H1 (cell line): ENCODE measurements around the gene ZMYND12. TPM values are rescaled to one million over a fixed set of nuclear protein-coding genes. Genes with fewer than 3 reads are reported as not detected.

Experiments used
- CTCF ChIA-PET: fragments of 300-600 bp; sonication (Branson Sonifier 250); formaldehyde crosslinking; loops from one replicate; lab custom pipeline; 2021; ENCODE audit not compliant: partially characterized antibody; lab: Charles Lee
- POLR2A ChIA-PET: fragments of 300-600 bp; sonication (Branson Sonifier 250); formaldehyde crosslinking; loops from one replicate; lab custom pipeline; 2021; ENCODE audit warnings: inconsistent platforms; ENCODE audit not compliant: partially characterized antibody; lab: Charles Lee
- DNase-seq, 2 experiments: peaks; one replicate each; pipeline versions ENCODE4 v3.0.0 to v3.0.0-alpha.2; 2010 to 2022; ENCODE audit warnings: low spot score in 2 of 2, low read depth in 1 of 2, mixed read lengths in 1 of 2
- FAIRE-seq: peaks from 2 replicates; lab custom pipeline; 2011; peaks lifted over from hg19 to GRCh38; lab: Jason Lieb, UNC
- H2AFZ ChIP-seq: 2 replicates; pipeline ENCODE4 v1.8.1; 2012; ENCODE audit warnings: low read length, inconsistent platforms
- H2AK5ac ChIP-seq: 2 replicates; pipeline ENCODE4 v1.6.1; 2013; ENCODE audit warnings: low read depth, low read length
- H2BK120ac ChIP-seq: replicated peaks from 2 replicates; pipeline ENCODE3; 2013; ENCODE audit warnings: low read depth, low read length, inconsistent platforms
- H2BK12ac ChIP-seq: 2 replicates; pipeline ENCODE4 v1.6.1; 2013; ENCODE audit warnings: low read depth, low read length
- H2BK15ac ChIP-seq: 2 replicates; pipeline ENCODE4 v1.6.1; 2013; ENCODE audit warnings: low read length
- H2BK20ac ChIP-seq: 2 replicates; pipeline ENCODE4 v1.6.1; 2013; ENCODE audit warnings: low read length
- H2BK5ac ChIP-seq: 2 replicates; pipeline ENCODE4 v1.6.1; 2013; ENCODE audit warnings: low read depth, low read length
- H3K14ac ChIP-seq: 2 replicates; pipeline ENCODE4 v1.6.1; 2013; ENCODE audit warnings: inconsistent platforms; ENCODE audit not compliant: insufficient read length
- H3K18ac ChIP-seq: 2 replicates; pipeline ENCODE4 v1.6.1; 2013; ENCODE audit warnings: low read length; ENCODE audit errors: extremely low read depth
- H3K23ac ChIP-seq: 2 replicates; pipeline ENCODE4 v1.6.1; 2013; ENCODE audit warnings: inconsistent platforms; ENCODE audit not compliant: insufficient read length
- H3K23me2 ChIP-seq: 2 replicates; pipeline ENCODE4 v1.6.1; 2013; ENCODE audit warnings: low read depth, low read length
- H3K27ac ChIP-seq: 2 replicates; pipeline ENCODE4 v1.6.1; 2011; ENCODE audit warnings: low read depth, low read length, inconsistent platforms
- H3K27me3 ChIP-seq, 4 experiments: replicated peaks in 1 of 4; 1 replicate in 1 of 4; 2 replicates in 3 of 4; pipeline versions ENCODE4 v1.6.1 to v1.8.1; 2011 to 2013; ENCODE audit warnings: low read length in 3 of 4, mild to moderate bottlenecking in 3 of 4, inconsistent platforms in 2 of 4, mixed read lengths in 2 of 4, moderate library complexity in 1 of 4; ENCODE audit not compliant: control insufficient read depth in 3 of 4, insufficient read depth in 3 of 4; ENCODE audit errors: extremely low read depth in 1 of 4
- H3K36me3 ChIP-seq, 4 experiments: 2 replicates each; pipeline versions ENCODE4 v1.6.1 to v1.8.1; 2011 to 2013; ENCODE audit warnings: mild to moderate bottlenecking in 4 of 4, low read length in 3 of 4, moderate library complexity in 2 of 4, control low read depth in 1 of 4, inconsistent platforms in 1 of 4; ENCODE audit not compliant: insufficient read depth in 4 of 4, control insufficient read depth in 2 of 4
- H3K4ac ChIP-seq: replicated peaks from 2 replicates; pipeline ENCODE3; 2013; ENCODE audit warnings: low read length, low read depth, mixed read lengths, inconsistent platforms; ENCODE audit not compliant: insufficient read length
- H3K4me1 ChIP-seq, 4 experiments: replicated peaks in 1 of 4; 1 replicate in 1 of 4; 2 replicates in 3 of 4; pipeline versions ENCODE4 v1.6.1 to v1.8.1; 2011 to 2013; ENCODE audit warnings: low read length in 3 of 4, inconsistent platforms in 2 of 4, mixed read lengths in 1 of 4; ENCODE audit not compliant: insufficient read depth in 4 of 4, control insufficient read depth in 3 of 4
- H3K4me2 ChIP-seq, 2 experiments: 2 replicates each; pipeline versions ENCODE4 v1.6.1 to v1.8.1; 2011 to 2013; ENCODE audit warnings: low read depth in 2 of 2, low read length in 2 of 2, control low read depth in 1 of 2, inconsistent platforms in 1 of 2, mild to moderate bottlenecking in 1 of 2; ENCODE audit not compliant: insufficient read depth in 1 of 2
- H3K4me3 ChIP-seq, 4 experiments: fragments of 200-600, 300-600 bp in 1 of 4; sonication (generic), shearing (Covaris generic), sonication (Bioruptor Twin) in 1 of 4; 2 replicates each; pipeline versions ENCODE4 v1.5.1 to v1.8.1; 2011 to 2016; ENCODE audit warnings: low read length in 4 of 4, low read depth in 3 of 4, control low read depth in 2 of 4, inconsistent platforms in 2 of 4, mild to moderate bottlenecking in 2 of 4, mixed read lengths in 1 of 4, moderate library complexity in 1 of 4; ENCODE audit not compliant: insufficient read depth in 2 of 4; ENCODE audit errors: extremely low read depth in 1 of 4
- H3K56ac ChIP-seq: replicated peaks from 2 replicates; pipeline ENCODE3; 2013; ENCODE audit warnings: low read depth, mild to moderate bottlenecking, mixed read lengths, low read length, inconsistent platforms; ENCODE audit not compliant: insufficient read length
- H3K79me1 ChIP-seq: 2 replicates; pipeline ENCODE4 v1.6.1; 2013; ENCODE audit warnings: low read depth, low read length, control low read depth
- H3K79me2 ChIP-seq, 2 experiments: 2 replicates each; pipeline versions ENCODE4 v1.6.1 to v1.8.1; 2012 to 2013; ENCODE audit warnings: low read length in 2 of 2, mild to moderate bottlenecking in 2 of 2, inconsistent platforms in 1 of 2; ENCODE audit not compliant: insufficient read depth in 2 of 2, control insufficient read depth in 1 of 2
- H3K9ac ChIP-seq, 4 experiments: replicated peaks in 1 of 4; 1 replicate in 1 of 4; 2 replicates in 3 of 4; pipeline versions ENCODE4 v1.6.1 to v1.8.1; 2011 to 2013; ENCODE audit warnings: low read depth in 3 of 4, low read length in 3 of 4, control low read depth in 2 of 4, mild to moderate bottlenecking in 2 of 4, moderate library complexity in 2 of 4, inconsistent platforms in 1 of 4; ENCODE audit errors: extremely low read depth in 1 of 4
- H3K9me3 ChIP-seq, 2 experiments: 2 replicates each; pipeline versions ENCODE4 v1.6.1 to v1.8.1; 2012 to 2013; ENCODE audit warnings: mild to moderate bottlenecking in 2 of 2, moderate library complexity in 2 of 2, control low read depth in 1 of 2, inconsistent platforms in 1 of 2, low read depth in 1 of 2, low read length in 1 of 2, mixed read lengths in 1 of 2; ENCODE audit not compliant: insufficient read depth in 2 of 2
- H4K20me1 ChIP-seq, 2 experiments: replicated peaks in 1 of 2; 2 replicates each; pipeline versions ENCODE3 to v1.8.1; 2011 to 2013; ENCODE audit warnings: inconsistent platforms in 2 of 2, low read length in 2 of 2, mild to moderate bottlenecking in 1 of 2; ENCODE audit not compliant: insufficient read depth in 2 of 2, control insufficient read depth in 1 of 2
- H4K5ac ChIP-seq: 2 replicates; pipeline ENCODE4 v1.6.1; 2013; ENCODE audit warnings: low read length, low read depth, mixed read lengths, inconsistent platforms; ENCODE audit not compliant: insufficient read length
- H4K8ac ChIP-seq: 2 replicates; pipeline ENCODE4 v1.8.0; 2013; ENCODE audit warnings: mild to moderate bottlenecking, moderate library complexity, low read length, inconsistent platforms; ENCODE audit not compliant: insufficient read depth; ENCODE audit errors: extremely low read depth
- H4K91ac ChIP-seq: replicated peaks from 2 replicates; pipeline ENCODE3; 2013; ENCODE audit warnings: low read length, mixed read lengths, inconsistent platforms; ENCODE audit not compliant: insufficient read length
- BACH1 ChIP-seq: IDR thresholded peaks from 2 replicates; pipeline ENCODE4 v1.6.1; 2012; ENCODE audit warnings: low read length, improper control_type of control experiment
- BCL11A ChIP-seq, 2 experiments: IDR thresholded peaks; one replicate each; pipeline ENCODE4 v1.6.1; 2011; ENCODE audit warnings: low read depth in 2 of 2, low read length in 2 of 2, mild to moderate bottlenecking in 2 of 2
- BRCA1 ChIP-seq: IDR thresholded peaks from 2 replicates; pipeline ENCODE4 v1.6.1; 2012; ENCODE audit warnings: low read depth, low read length, improper control_type of control experiment
- CHD1 ChIP-seq: IDR thresholded peaks from 2 replicates; pipeline ENCODE4 v1.6.1; 2012; ENCODE audit warnings: low read depth, low read length, improper control_type of control experiment
- POLR2A ChIP-seq, 2 experiments: IDR thresholded peaks; 1 replicate in 1 of 2; 2 replicates in 1 of 2; pipeline ENCODE4 v1.6.1; 2011; ENCODE audit warnings: low read depth in 2 of 2, low read length in 2 of 2, mild to moderate bottlenecking in 2 of 2; ENCODE audit errors: control extremely low read depth in 1 of 2
- SAP30 ChIP-seq: fragments of 300-600 bp; sonication (generic); IDR thresholded peaks from 2 replicates; pipeline ENCODE4 v1.7.1; 2012; ENCODE audit warnings: low read length, moderate library complexity, mild to moderate bottlenecking, inconsistent platforms; ENCODE audit not compliant: insufficient read depth, insufficient replicate concordance
- SP1 ChIP-seq: IDR thresholded peaks from 2 replicates; pipeline ENCODE4 v1.6.1; 2011; ENCODE audit warnings: low read depth, low read length
- YY1 ChIP-seq: IDR thresholded peaks from 2 replicates; pipeline ENCODE4 v1.6.1; 2011; ENCODE audit warnings: low read depth, mild to moderate bottlenecking, low read length
- WGBS, 2 experiments: shearing (Covaris generic) in 1 of 2; methylation state at CpG; one replicate each; pipeline versions ENCODE4 v1.1.6 to v1.1.7; 2013 to 2015; ENCODE audit warnings: low lambda C conversion rate in 2 of 2, mixed read lengths in 2 of 2, inconsistent platforms in 1 of 2, low coverage in 1 of 2, missing lambda C conversion rate in 1 of 2; ENCODE audit not compliant: insufficient replicate concordance in 2 of 2, insufficient coverage in 1 of 2, insufficient read length in 1 of 2; ENCODE audit errors: extremely low coverage in 1 of 2, missing lambda C conversion rate in 1 of 2; 5-methylcytosine and 5-hydroxymethylcytosine counted together
- polyA plus RNA-seq, 7 experiments: library from polyadenylated mRNA; depleted of rRNA in 3 of 7; stranded (reverse) in 5 of 7; unstranded in 2 of 7; fragments of >200 nt in 5 of 7; fragments of 200-250 nt in 2 of 7; gene quantifications; 1 replicate in 5 of 7; 2 replicates in 1 of 7; 4 replicates in 1 of 7; pipeline versions ENCODE4 v1.2.1 to v1.2.3, GENCODE V29; 2011 to 2013; ENCODE audit warnings: missing spikeins in 2 of 7, mixed read lengths in 2 of 7
- total RNA-seq: library from RNA; stranded (reverse); fragmentation: NEBNext Ultra II Directional; extraction: Animal tissue kit (Norgen Biotek cat#: 25700); gene quantifications from 2 replicates; pipeline ENCODE4 v1.2.1, GENCODE V29; 2021

Gene ZMYND12
- total and polyA plus RNA-seq, 2 of the 8 experiments (the other 6 are each of a cell fraction or from before 2014, with no cell fraction given): 0.62 TPM; not detected in 1

GRCh38 chr1:42439940-42440339, 15.9 kb downstream of the ZMYND12 start:
- H3K23me2 ChIP-seq: no peaks in the 10 kb centered on the region
- no peak overlapping the region for H4K5ac ChIP-seq
- no peak overlapping the region for H3K18ac ChIP-seq
- H3K23ac ChIP-seq: no peak overlapping the region
- H3K36me3 ChIP-seq: no peaks in the 10 kb centered on the region
- H4K8ac ChIP-seq: no peak overlapping the region
- H3K4me2 ChIP-seq: no peak overlapping the region
- 93% methylated on average over 2 of the region's 2 CpGs; no CpG with 5 or more reads in 1 of the 2 experiments for WGBS, 2 experiments
- no peaks in the 10 kb centered on the region for H4K20me1 ChIP-seq
- H2BK20ac ChIP-seq: no peak overlapping the region
- ChIA-PET POLR2A (no interaction called here), CTCF (interaction anchor here (0.7 to 0.8 kb wide), 2 partner anchors 11 to 295 kb away, joined by 3 to 4 read pairs; no protein-coding TSS in a partner anchor)
- H2BK120ac ChIP-seq: no peak overlapping the region
- no peak overlapping the region for H3K4ac ChIP-seq
- H3K27me3 ChIP-seq: no peaks in the 10 kb centered on the region
- no peaks in the 10 kb centered on the region for H3K79me2 ChIP-seq
- no peak overlapping the region for H2BK15ac ChIP-seq
- H3K56ac ChIP-seq: no peak overlapping the region
- no peak overlapping the region for H2BK12ac ChIP-seq
- no peak for FAIRE-seq
- no peak overlapping the region for H3K14ac ChIP-seq
- no peak overlapping the region for H2AK5ac ChIP-seq
- no peak overlapping the region for H3K9ac ChIP-seq
- H3K79me1 ChIP-seq: no peaks in the 10 kb centered on the region
- H3K27ac ChIP-seq: no peak overlapping the region
- no peak overlapping the region for H2AFZ ChIP-seq
- no peak overlapping the region for H4K91ac ChIP-seq
- no peaks in the 10 kb centered on the region for H3K4me1 ChIP-seq
- TF ChIP-seq YY1: no peak
- no peak for TF ChIP-seq POLR2A (IDR thresholded peaks at IDR 0.05; ENCODE audit: control extremely low read depth in 1 of 2, low read depth in 2 of 2, low read length in 2 of 2)
- no peak for TF ChIP-seq BRCA1
- no peak for TF ChIP-seq BACH1
- TF ChIP-seq BCL11A (IDR thresholded peaks at IDR 0.05; ENCODE audit: low read depth in 2 of 2, low read length in 2 of 2): no peak
- TF ChIP-seq CHD1: no peak
- TF ChIP-seq SP1: no peak
- TF ChIP-seq SAP30: no peak
- DNase-seq: no peak
- H2BK5ac ChIP-seq: no peak overlapping the region
- H3K4me3 ChIP-seq: no peak overlapping the region
- H3K9me3 ChIP-seq: no peaks in the 10 kb centered on the region
